Activated T-helper 1 cell treated with anti-CD3 and anti-CD28 coated beads, Interleukin-2, amount 50 U/mL, for 16 hours (primary cell): Measurements from ENCODE around the gene ADAMTSL5.
"Not testable (repeated sequence)": the region's sequence is repeated elsewhere in the genome, so short reads cannot be mapped to it uniquely, and the experiment has no call there.

Experiments
- DNase-seq, 2 donors: peaks; one replicate each; pipeline ENCODE4 v3.0.0-alpha.2; 2020; ENCODE audit warnings: low read depth in 1 of 2, low spot score in 1 of 2

The ADAMTSL5 gene

DNA sequence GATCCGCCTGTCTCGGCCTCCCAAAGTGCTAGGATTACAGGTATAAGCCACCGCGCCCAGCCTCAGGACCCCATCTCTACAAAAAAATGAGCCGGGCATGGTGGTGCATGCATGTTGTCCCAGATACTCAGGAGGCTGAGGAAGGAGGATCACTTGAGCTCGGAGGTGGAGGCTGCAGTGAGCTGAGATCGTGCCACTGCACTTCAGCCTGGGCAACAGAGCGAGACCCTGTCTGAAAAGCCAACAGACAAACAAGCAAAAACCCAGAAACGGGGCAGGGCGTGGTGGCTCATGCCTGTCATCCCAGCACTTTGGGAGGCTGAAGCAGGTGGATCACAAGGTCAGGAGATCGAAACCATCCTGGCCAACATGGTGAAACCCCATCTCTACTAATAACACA, 18.0 kb upstream of the ADAMTSL5 start:
- not testable (repeated sequence) for DNase-seq

DNA sequence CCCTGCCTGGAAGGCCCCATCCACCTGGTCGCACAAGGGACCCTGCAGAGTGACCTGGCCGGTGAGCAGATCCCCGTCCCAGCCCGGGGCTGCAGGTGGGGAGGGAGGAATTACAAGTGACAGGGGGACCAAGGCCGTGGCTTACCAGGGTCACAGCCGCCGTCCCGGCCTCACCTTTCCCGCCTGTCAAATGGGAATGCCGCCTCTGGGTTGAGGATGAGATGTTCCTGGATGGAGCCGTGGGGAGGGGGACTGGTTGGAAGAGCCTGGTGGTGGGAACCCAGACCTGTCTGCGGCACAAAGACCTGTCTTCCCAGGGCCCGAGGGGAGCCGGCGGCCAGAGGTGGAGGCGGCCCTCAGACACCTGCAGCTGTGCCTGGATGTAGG, 16.6 kb upstream of the ADAMTSL5 start:
- no peak for DNase-seq

DNA sequence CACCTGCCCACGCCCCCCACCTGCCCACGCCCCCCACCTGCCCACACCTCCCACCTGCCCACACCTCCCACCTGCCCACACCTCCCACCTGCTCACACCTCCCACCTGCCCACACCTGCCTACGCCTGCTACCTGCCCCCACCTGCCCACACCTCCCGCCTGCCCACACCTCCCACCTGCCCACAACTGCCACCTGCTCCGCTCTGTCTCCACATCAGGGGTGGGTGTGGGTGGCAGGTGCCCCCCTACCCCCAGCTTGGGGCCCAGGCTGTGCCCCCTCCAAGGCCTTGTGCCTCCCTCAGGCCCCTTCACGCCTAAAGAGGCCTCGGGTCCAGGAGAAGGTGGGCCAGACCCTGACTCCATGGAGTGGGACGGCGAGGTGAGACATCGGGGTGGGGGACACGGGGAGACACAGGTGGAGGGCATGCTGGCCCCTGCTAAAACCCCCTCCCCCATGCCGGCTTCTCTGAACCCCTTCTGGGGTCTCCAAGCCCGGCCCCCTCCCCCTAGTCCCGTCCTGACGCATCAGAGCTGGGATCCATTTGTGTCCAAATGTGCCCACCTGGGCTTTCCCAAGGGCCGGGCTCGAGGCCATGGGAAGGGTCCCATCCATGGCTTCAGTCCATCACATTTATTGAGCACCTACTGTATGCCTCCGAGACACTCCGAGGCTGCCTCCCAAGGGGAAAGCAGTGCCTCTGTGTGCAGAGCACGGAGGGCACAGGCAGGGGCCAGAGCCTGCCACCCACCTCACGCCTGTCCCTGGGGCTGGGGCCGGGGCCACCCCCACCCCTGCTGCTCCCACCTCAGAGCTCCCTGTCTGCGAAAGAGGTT, 16.0 kb upstream of the ADAMTSL5 start:
- DNase-seq: no peak

DNA sequence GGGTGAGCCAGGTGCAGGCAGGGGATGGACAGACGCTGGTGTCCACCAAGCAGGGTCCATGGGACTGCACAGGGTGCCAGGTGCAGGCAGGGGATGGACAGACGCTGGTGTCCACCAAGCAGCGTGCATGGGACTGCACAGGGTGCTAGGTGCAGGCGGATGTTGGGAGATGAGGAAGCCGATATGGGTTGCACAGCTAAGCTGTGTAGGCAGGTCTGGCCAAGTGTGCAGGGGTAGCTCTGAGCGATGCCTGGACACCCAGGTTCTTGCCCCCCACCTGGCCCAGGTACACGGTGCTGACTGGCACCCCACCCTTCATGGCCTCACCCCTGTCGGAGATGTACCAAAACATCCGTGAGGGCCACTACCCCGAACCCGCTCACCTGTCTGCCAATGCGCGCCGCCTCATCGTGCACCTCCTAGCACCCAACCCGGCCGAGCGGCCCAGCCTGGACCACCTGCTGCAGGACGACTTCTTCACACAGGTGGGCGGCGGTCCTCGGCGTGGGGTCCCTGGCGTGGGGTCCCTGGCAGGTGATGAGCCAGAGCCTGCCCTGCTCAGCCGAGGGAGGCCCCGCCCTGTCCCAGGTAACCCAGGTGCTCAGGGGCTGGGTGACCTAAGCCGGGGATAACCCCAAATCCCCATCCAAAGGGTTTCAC, 15.0 kb upstream of the ADAMTSL5 start:
- no peak for DNase-seq

DNA sequence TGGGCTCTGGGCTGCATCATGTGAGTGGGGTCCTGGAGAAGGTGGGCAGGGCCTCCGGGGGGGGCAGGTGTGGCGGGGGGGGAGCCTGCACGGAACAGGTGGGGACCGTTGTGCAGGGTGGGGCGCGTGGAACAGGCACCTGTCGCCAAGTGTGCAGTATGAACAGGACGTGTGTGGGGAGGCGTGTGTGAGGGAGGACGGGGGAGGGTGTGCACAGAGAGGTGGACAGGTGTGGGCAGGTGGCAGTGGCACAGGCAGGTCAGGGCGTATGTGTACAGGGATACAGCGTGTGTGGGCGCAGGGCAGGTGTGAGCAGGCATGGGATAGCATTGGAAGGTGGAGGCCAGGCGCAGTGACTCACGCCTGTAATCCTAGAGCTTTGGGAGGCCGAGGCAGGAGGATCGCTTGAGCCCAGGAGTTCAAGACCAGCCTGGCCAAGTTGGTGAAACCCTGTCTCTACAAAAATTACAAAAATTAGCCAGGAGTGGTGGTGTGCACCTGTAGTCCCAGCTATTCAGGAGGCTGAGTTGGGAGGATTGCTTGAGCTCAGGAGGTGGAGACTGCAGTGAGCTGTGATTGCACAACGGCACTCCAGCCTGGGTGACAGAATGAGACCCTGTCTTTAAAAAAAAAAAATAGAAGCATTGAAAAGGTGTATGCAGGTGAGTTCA, 14.3 kb upstream of the ADAMTSL5 start:
- no peak for DNase-seq

DNA sequence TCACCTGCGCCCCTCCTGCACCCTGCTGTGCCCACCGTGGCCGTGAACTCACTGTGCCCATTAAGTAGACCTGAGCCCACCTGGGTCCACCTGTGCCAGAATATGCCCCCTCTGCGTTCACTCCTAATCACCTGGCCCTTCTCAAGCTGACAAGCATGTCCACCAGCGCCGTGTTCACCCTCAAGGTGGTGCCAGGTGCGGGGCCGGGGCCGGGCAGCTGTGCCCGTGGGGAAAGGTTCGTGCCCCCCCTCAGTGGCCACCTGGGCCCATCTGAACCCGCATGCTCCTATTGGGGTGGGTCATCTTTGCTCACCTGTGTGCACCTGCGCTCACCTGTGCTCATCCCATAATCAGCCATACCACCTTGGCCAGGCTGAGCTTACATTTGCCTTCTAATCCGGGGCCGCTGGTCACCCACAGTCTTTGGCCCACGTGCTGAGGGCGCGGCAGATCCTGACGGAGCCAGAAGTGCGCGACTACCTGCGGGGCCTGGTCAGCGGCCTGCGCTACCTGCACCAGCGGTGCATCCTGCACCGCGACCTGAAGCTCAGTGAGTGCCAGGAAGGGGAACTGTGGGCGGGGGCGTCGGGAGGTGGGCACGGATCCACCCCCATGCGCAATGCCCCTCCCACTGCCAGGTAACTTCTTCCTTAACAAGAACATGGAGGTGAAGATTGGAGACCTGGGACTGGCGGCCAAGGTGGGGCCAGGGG, 13.4 kb upstream of the ADAMTSL5 start:
- DNase-seq: no peak

DNA sequence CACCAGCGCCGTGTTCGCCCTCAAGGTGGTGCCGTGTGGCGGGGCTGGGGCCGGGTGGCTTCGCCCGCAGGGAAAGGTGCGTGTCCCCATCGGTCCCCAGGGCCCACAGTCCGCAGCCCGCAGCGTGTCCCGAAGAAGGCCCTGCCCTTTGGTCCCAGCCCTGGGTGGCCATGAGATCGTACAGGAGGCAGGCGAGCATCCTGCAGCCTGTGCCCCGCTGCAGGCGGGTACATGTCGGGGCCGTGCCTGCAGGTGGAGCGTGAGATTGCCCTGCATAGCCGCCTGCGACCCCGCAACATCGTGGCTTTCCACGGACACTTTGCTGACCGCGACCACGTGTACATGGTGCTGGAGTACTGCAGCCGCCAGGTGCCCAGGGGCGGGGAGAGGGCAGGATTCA, 12.5 kb upstream of the ADAMTSL5 start:
- DNase-seq: no peak

DNA sequence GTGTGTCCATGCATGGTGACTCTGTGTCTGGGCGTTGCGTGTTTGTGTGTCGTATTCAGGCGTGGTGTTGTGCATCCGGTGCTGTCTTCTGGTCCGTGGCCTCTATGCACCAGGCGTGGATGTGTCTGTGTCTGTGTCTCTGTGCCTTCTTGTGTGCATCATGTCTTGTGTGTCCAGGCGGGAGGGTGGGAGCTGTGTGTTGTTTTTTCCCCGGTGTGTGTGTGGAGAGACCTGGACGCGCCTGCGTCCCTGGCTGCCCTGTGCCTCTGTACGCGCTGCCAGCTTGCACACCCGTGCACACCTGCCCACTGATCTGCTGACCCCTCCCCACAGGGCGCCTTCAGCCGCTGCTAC, 12.1 kb upstream of the ADAMTSL5 start:
- no peak for DNase-seq

DNA sequence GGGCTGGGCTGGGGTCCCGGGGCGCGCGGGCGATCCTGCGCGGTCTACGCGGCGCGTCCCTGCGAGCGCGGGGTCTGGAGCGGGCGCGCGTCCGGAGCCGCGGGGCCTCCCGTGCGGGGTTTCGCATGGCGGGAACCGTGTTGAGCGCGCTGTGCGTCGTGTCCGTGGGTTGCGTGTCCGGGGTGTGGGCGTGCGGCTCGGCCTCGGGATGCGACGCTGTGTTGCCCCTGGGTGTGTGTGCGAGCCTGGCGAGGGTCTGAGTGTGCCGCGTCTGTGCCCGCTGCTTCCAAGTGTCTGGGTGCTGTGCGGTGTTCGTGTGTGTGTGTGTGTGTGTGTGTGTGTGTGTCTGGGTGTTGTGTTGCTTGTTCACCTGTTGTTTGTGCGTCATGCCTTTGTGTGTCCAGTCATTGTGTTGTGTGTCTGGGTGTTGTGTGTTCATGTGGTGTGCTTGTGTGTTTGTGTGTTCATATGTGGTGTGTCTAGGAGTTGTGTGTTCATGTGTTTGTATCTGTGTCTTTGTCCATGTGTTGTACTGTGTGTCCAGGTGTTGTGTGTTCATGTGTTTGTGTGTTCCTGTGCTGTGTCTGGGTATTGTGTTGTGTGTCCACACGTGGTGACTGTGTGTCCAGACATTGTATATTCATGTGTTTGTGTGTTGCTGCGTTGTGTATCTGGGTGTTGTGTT, 11.6 kb upstream of the ADAMTSL5 start:
- no peak for DNase-seq

DNA sequence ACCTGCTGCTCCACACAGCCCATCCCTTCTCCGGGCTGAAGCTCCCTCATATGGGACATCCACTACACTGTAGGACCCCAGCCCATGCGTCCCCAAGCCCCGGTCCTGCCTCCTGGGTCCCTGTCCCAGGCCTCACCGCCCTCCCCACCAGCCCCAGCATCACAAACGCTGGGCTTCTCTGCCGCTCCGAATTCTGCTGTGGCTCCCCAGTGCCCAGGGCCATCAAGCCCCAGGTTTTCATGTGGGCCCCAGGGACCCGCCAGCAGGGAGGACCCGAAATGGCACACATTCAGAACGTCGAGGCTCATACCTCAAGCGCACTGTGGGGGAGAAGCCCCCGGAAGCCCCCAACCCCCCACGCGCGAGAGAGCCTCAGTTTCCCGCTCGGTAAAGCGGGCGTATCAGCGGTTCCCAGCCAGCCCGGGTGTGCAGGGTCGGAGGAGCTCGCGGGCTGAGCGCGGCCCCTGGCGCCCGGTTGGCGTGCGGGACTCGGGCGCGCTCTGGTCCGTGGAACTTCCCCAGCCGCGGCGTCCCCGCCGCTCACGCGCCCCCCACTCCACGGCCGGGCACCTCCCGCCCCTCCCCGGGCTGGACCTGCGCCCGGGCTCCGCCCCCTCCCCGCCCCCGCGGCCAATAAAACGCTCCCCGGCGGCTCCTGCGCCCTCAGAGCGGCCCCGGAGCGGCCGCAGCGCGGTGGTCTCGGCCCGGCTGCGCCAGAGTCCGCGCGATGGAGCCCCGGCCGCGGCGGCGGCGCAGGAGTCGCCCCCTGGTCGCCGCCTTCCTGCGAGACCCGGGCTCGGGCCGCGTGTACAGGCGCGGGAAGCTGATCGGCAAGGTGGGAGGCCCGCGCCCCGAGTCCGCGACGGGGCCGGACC, 10.8 kb upstream of the ADAMTSL5 start, which contains the start of gene PLK5:
Gene PLK5 (plus strand): TSS at position 666 of the 875 bp plus-strand sequence. CDS start 2,920 bp downstream, outside the sequence.
- DNase-seq: no peak

DNA sequence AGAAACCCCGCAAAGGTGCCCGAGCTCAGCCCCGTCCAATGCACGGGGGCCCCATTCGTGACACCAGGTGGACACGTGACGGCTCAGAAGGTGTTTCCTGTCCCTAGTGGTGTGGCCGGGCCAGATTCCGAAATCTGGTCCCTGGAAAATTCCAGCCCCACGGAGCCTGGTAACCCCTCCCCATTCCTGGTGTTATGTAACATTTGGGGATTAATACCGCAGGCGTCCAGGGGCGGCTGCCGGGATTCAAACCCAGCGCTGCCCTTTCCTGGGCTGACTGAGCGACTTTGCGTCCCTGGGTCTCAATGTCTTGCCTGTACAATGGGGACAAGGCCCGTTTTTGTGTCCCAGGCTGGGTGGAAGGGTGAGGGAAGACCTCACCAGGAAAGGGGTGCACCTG, 10.0 kb upstream of the ADAMTSL5 start:
- DNase-seq: no peak

DNA sequence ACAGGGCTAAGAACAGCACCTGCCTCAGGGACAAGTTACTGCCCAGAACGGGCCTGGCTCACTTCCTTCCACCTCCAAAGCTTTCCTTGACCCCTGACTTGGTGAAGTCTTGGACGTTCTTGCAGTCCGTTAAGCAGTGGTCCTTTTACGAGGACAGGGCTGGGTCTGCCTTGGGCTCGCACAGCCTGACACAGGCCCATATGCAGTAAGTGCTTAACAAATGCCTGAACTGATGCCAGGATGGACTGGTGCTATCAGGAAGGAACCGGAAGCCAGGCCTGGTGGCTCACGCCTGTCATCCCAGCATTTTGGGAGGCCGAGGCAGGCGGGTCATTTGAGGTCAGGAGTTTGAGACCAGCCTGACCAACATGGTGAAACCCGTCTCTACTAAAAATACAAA, 9.2 kb upstream of the ADAMTSL5 start:
- no peak for DNase-seq

DNA sequence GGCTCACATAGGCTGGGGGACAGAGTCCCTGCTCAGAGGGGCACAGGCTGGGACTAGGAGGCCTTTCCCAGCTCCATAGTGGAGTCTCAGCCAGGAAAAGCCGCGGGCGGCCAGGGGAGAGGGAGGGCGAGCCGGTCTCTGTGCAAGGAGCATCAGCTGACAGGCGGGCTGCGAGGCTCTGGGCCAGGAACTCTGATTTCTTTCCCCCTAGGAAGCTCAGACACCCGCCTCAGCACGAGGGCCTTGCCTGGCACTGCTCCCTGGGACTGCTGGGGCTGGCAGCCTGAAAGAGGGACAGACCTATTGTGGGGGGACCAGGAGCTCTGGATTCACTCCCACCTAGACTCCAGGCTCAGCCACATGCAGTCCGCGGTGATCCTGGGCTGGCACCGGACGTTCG, 8.8 kb upstream of the ADAMTSL5 start:
- no peak for DNase-seq

DNA sequence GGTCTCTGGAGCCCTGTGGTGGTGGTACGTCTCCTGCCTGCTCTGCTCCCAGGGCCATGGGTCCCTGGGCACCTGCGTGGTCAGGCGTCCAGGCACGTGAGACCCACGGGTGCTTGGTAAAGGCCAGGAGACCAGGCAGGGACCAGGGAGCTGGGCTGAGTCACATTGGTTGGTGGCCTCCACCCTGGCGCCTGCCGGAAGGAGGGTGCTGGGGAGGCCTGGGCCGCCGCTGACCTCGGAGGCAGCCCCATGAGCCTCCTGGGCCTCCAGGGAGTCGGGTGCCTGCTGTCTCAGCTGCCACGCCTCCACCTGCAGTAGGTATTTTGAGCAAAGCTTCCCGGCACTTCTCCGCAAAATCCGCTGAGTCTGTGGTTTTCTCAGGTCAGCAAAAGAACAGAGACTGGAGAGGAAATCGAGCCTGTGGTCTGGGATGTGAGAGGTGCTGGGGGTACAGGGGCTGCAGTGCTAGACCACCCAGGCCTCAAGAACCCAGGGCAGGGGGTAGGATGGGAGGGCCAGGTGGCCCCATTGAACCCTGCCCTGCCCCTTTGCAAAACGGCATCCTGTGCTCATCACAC, 7.5 kb upstream of the ADAMTSL5 start:
- DNase-seq: no peak

DNA sequence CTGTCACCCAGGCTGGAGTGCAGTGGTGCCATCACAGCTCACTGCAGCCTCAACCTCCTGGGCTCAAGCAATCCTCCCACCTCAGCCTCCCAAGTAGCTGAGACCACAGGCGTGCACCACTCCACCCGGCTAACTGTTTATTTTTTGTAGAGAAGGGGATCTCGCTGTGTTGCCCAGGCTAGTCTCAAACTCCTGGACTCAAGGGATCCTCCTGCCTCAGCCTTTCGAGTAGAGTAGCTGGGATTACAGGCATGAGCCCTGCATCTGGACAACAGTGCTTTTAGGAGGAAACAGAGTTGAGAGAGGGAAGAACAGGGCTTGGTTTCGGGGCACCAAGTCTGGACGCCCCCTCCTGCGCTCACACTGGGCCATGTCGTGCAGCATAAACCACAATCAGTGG, 7.0 kb upstream of the ADAMTSL5 start:
- not testable (repeated sequence) for DNase-seq

DNA sequence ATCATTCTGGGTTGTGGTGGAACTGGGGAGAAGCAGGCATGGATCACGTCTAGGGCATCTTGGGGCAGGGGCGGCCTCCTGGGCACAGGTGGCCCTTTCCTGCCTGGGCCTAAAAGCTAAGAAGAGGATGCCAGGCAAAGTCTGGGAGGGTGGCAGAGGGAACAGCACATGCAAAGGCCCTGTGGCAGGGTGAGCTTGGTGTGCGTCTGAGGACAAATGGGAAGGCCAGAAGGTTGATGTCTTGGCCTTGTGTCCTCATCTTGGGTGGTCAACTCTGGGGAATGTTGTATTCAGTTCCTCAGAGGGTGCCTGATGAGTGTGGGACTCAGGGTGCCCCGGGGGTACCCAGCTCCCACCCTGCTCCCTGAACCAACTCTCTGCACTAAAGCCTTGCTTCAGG, 5.7 kb upstream of the ADAMTSL5 start:
- no peak for DNase-seq

DNA sequence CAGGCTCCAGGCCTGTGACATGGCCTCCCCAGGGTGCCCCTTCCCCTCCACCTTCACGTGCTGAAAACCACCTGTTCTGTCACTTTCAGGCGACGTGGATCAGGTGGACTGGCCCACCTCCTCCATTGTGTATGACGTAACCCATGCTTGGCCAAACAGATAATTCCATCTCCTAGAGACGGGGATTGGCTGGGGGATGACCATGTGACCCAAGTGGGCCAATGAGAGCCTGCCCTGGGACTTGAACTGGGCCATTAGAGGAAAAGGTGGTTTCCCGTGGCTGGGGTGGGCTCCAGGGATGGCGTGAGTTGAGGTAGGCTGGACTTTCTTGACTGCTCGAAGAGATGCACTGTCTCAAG, 3.6 kb upstream of the ADAMTSL5 start:
- DNase-seq: no peak

DNA sequence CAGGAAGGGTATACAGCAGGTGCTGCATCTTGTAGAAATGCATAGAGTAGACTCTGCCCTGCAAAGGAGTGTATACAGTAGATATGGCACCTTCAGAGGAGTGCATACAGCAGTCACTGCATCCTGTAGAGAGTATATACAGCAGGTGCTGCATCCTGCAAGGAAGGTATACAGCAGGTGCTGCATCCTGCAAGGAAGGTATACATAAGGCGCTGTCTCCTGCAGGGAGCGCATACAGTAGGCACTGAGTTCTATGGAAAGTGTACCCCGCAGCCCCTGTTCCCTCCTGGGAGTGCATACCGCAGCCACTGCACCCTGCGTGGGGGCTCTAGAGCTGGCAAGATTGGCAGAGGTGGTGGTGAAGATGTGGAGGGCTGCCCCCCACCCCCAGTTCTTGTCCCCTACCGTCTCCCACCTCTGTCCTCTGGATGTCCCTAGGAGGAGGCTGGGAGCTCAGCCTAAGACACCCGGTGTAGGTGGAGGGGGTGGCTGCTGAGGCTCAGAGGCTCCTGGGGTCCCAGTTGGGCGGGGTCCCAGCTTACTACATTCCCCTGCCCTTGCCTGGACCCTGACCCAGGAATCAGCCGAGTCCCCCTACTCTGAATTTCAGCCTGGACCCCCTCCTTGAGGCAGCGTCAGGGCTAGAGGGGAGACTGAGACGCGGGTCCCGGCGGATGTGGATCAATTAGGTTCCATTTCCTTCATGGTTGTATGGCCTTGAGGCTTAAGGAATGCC, 2.3 kb upstream of the ADAMTSL5 start:
- DNase-seq: no peak

DNA sequence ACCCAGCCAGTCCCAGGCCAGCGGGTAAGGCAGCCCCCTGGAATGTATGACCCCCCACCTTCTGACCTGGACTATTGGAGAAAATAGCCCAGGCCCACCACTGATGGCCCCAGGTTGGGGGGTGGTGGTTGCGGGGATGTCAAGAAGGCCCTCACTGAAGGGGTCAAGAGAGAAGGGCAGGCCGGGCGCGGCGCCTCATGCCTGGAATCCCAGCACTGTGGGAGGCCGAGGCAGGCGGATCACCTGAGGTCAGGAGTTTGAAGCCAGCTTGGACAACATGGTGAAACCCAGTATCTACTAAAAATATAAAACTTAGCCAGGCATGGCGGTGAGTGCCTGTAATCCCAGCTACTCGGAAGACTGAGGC, 1.5 kb upstream of the ADAMTSL5 start:
- DNase-seq: no peak
